Measurements from ENCODE around the gene ACP1.
A peak's percentile ranks its signal among the peaks of the same experiment; 100 is the strongest.
"Not testable (repeated sequence)": the region's sequence is repeated elsewhere in the genome, so short reads cannot be mapped to it uniquely, and the experiment has no call there.

ACP1 gene

DNA sequence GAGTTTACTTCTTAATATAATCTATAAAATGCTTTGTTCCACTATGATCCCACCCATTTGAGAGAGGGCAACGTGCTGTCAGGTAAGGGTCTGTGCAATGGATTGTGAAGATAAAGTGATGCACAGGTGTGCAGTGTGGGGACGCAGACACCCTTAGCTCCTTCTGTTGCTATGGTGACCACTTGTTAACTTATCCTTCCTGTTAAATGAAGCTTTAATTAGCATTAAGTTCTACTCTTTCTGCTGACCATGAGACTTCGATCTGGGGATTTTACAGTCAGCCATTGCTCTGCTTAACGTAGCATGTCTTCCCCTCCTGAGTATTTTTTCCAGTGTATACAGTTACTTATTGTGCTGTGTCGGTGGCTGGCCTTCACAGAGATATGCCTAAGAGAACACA lies 46.2 kb downstream of the ACP1 start:
- DNase-seq (ENCODE audit: low read depth): no peak

DNA sequence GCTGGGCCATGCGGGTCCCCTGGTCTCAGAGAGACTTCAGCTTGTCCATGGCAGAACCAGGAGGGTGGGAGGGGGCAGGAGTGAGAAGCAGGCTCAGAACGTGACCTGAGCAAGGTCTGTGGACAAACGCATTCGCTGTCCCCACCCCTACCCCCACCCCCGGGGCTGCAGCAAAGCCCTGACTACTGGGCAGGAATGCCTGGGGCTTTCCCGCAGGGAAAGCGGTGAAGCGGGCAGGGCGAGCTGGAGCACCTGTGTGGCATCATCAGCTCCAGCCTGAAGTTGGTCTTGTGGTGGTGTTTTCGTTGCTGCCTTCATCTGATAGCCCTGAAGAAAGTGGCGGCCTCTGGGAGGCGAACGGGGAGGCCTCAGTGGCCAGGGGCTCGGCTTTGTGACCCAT lies 49.2 kb downstream of the ACP1 start:
- no peak for DNase-seq (ENCODE audit: low read depth)

DNA sequence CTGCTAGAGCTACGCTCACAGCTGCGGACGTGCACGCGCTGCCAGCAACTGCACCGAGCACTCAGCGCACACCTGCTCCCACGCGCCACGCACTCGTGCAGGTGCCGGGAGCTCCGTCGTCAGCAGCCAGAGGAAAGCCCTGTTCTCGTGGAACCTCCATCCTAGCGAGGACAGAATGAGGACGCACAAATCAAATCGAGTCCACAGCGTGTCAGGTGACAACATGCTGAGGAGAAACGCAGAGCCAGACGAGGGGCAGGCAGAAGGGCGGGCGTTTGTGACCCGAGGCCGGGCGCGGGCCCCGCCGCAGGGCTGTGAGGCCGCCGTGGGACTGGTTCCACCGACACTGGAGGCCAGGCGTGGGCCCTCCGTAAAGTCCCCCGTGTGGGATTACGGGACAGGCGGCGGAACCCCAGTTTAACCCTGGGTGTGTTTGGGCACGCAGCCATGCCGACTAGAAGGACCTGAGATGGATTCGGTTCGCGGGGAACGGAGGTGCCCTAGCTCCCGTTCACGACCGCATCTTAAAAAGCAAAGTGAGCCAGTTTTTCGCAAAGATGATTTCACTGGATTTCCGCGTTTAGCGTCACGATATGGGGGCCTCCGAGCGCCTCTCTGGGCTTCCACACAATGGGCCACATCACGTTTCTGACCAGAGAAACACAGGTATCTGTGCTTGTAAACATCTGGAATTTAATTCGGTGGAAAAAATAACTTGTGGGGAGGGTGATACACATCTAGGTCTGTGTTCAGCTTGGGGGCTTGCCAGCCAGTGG lies 50.0 kb downstream of the ACP1 start:
- DNase-seq (ENCODE audit: low read depth): no peak

DNA sequence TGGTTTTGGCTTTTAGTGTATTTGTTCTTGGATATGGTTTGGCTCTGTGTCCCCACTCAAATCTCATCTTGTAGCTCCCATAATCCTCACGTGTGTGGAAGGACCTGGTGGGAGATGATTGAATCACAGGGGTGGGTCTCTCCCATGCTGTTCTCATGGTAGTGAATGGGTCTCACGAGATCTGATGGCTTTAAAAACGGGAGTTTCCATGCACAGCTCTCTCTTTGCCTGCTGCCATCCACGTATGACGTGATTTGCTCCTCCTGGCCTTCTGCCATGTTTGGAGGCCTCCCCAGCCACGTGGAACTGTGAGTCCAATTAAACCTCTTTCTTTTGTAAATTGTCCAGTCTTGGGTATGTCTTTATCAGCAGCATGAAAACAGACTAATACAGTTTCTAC lies 51.2 kb downstream of the ACP1 start:
- DNase-seq (ENCODE audit: low read depth): not testable (repeated sequence)

- no peak for DNase-seq (ENCODE audit: low read depth)
Observed at GRCh38 chr2:316381-316780, 51.6 kb downstream of the ACP1 start.

GRCh38 chr2:317501-318424 lies 53.0 kb downstream of the ACP1 start:
- peak; percentile 57 for DNase-seq (ENCODE audit: low read depth)

GRCh38 chr2:319059-319600 lies 54.4 kb downstream of the ACP1 start:
- DNase-seq (ENCODE audit: low read depth): no peak

GRCh38 chr2:320561-320960 lies 55.8 kb downstream of the ACP1 start:
- no peak for DNase-seq (ENCODE audit: low read depth)

DNA sequence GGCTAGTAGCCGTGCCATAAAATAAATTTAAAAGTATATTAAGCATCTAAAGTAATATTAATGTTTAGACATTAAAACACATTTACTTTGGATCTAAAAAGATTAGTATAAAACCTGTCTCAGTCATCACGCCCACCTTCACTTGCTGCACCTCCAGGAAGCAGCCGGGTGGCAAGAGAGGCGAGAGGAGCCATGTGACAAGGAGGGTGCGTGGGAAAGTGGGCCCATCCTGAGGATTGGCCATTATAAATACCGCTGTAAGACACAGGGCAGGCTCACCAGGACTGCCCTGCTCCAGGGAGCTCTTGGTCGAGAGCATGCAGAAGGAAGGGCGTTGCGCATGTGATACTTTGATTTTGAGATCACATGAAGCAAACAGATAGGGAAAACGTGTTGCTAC lies 57.6 kb downstream of the ACP1 start:
- no peak for DNase-seq (ENCODE audit: low read depth)

DNA sequence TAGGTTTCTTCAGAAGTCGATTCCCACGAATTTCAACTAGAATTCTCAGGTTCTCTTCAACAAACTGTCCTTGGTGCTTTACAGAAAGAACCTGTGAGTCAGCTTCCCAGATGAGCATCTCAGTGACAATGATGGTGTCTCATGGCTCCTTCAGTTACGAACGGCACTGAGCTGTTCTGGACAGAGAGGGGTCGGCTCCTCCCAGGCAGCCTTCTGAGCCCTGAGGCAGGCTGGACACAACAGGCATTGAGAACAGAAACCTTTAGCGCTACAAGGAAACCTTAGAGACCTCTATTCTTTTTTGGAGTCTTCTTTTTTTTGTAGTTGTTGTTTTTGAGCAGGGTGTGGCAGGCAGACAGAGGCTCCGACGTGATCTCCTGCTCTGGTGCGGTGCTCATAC lies 58.3 kb downstream of the ACP1 start:
- no peak for DNase-seq (ENCODE audit: low read depth)

All from ELR (cell line).